Right hindlimb (tissue), 1 donor: Measurements from ENCODE around the gene SPRR4.
"Not testable (repeated sequence)": the region's sequence is repeated elsewhere in the genome, so short reads cannot be mapped to it uniquely, and the experiment has no call there.

Source experiments
- DNase-seq: peaks from one replicate; pipeline ENCODE4 v3.0.0-alpha.2; 2018

The SPRR4 gene

DNA sequence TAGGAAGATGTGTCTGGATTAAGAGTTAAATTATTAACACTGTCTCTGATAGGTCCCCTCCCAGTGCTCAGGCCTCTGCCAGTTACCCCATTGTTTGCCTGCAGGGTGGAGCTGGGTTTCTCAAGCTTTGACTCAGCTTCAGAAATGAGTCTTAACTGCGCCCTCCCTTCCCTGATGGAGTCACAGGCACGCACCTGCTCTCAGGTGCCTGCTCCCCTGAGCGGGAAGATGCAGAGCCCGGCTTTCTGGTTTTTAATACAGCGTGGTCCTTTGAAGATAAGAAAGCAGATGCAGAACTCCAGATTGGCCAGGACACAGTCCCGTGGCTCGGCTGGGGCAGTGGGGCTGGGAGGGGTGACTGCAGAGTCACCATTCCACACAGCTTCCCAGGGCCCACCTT lies 3.2 kb upstream of the SPRR4 start:
- no peak for DNase-seq

DNA sequence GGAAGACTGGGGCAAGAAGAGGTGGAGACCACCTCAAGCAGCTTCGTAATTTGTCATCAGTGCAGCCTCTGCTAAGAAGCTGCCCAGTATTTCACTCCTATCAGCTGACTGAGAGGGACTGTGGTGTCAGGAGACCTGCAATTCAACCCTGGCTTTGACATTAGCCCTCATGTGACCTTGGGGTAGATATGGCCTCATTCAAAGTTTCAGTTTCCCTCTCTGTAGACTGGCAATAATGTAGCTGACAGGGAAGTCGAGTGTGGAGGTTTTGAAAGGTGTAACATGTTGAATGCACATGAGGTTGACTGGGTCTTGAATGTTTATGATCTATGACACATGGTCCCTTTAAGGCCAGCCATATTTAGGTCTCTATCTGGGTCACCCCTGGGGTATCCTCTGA lies 2.2 kb upstream of the SPRR4 start:
- DNase-seq: no peak

DNA sequence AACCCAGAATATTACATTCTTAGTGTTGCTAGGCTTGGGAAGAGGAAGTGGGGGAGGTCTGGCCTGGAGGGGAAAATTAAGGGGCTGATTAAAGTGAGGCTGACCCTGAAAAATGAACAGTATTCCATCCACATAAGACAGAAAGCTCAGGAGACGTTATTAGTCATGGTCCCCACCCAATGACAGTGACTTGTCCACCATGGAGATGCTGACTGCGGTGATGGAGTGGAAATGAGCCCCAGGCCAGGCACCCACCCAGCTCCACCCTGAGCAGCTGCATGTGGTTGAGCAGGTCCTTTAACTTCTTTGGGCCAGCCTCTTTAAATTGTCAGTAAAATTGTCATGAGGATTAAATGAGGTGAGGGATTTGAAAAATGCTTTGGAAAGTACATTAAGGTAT lies 1.4 kb upstream of the SPRR4 start:
- no peak for DNase-seq

DNA sequence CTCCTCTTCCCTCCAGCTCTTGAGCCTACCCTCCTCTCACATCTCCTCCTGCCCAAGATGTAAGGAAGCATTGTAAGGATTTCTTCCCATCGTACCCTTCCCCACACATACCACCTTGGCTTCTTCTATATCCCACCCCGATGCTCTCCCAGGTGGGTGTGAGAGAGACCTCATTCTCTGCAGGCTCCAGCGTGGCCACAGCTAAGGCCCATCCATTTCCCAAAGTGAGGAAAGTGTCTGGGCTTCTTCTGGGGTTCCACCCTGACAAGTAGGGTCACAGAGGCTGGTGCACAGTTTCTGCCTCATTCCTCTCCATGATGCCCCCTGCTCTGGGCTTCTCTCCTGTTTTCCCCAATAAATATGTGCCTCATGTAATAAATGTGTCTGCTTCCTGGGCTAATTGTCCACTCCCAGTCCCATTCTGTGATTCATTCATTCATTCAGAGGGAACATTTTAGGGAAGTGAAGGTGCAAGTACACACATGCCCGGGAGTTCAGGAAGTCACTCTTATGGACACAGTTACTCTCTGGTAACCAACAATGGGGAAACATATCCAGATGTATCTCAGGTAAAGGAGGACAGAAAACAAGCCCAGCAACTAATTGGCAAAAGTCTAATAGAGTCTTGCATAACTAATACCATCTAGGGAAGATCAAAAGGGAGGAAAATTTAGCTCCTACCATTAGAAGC lies 1.9 kb downstream of the SPRR4 start:
- DNase-seq: no peak

DNA sequence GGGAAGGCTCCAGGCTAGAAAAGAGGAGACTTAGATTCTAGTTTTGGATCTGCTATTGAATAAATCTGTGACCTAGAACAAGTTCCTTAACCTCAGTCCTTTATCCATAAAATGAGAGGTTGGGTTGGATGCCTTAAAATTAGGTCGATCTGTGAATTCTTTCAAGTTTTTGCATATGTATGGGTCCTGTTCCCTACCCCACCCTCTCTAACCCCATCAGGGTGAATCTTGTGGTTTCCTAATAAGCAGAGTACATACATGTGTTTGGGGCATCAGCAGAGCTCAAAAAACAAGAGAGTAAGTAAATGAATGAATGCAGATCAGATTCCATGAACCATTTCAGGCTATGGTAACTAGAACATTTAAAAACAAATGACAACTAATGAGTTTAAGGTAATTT lies 6.2 kb downstream of the SPRR4 start:
- DNase-seq: no peak

DNA sequence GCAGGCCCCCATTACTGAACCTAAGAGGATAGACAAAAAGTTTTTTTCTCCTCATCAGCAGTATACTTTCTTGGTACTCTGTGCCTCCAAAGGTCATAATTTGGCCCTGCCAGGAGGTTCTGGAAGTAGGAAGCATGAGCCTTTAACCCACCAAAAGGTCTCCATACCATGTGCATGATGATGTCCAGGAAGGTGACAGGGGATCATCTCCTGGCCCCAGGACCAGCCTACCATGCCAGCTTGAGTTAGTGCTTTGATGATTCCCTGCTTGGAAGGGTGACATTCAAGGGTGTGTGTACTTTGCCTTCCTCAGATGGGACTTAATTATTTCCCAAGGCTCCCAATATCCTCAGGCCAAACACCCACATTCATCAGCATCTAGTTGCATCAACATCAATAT lies 7.2 kb downstream of the SPRR4 start:
- no peak for DNase-seq

DNA sequence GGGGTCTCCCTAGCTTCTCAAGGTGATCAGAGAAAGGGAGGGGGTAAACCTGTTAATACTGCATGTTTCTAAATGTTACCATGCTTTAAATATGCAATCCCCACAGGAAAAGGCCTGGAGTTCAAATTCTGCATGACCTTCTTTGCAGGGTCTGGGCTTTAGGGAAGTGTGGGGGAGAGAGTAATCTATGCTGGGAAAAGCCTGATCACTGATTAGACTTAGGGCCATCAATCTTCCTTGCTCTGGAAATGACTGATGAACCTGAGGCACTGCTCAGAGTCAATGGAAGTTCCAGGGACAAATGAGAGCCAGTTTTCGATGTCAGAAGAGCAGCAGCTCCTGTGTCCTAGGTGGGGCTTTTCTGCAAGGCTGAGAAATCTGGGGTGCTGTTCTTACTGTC lies 10.2 kb downstream of the SPRR4 start:
- no peak for DNase-seq

DNA sequence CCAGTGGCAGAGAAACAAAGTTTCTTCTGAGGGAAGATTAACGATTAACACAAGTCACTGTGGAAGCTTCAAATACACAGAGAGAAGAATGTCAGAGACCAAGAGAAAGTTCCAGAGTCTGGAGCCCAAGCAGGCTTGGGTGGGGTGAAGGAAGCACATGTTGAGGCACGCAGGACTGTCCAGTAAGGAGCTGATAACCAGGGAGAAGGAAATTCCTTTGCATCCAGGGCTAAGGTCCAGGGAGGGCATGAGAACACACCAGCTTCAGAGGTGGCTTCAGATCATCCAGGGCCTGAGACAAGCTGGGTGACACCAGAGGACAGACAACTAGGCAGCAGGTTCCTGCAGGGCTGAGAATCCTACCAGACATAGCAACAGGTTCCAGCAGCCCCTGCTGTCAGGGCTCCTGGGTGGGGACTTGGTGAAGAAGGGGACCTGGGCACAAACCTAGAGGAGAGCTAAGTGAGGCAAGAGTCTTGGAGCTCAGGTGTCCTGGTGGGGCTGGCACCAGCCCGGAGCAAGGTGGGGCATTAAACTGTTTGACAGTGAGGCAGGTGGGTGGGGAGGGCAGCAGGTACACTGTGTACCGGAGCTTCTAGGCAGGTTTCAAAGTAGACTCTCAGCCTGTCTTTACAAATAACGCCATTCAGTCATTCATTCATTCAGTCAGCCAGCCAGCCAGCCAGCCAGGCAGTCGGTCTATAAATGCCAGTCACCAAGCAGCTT lies 10.9 kb downstream of the SPRR4 start:
- DNase-seq: no peak

DNA sequence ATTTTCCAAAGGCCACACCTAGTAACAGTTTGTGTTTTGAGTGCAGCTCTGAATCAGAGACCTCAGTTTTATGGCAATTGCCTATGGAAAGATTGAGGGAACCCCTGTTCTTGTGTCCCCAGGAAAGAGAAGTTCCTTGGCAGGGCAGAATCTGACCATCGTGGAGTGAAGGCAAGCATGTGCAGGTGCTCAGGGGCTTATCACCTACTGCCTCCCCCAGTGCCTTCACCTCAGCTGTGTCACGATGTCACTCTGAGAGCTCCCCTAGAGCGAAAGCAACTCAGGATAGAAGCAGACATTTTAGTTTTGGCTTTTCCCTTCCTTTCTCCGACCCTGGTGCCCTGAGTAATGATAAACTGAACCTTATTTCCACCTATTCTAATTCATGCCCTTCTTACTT lies 11.6 kb downstream of the SPRR4 start:
- DNase-seq: no peak

DNA sequence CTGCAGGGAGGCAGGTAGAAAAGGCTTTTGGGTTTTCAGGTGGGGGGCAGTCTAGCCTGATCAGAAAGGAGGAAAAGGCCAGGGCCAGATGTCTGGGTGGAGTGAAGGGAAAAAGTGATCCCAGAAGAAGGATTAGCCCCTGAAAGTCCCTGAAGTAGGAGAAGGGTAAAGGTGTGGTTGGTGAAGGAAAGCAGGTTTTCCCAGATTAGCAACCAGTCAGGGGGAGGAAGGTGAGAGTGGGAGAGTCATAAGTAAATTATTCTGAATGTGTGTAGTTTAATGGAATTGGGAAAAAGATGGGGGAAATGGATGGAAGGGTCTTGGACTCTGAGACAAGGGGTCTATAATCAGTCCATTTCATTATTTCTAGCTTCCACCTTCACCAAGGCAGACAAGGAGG lies 12.8 kb downstream of the SPRR4 start:
- DNase-seq: no peak

DNA sequence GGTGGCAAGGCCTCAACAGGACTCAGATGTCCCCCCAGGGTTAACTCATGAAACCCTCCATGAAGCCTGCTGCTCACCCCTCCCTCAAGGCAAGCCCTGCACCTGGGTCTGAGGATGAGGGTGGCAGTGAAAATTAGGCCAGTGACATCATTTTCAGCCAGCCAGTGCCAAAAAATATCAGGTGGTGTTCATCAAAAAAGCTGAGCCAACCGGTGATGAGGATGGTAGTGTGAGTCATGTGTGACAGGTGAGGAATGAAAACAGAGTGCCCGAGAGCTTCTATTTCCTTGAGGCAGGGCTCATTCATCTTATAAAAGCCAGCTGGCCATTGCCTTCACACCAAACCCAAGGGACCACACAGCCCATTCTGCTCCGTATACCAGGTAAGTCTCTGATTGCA lies 13.3 kb downstream of the SPRR4 start, which contains the start of gene SPRR1A:
SPRR1A (plus strand) TSS at position 339 of the 400 bp plus-strand sequence. CDS start 1,150 bp downstream, outside the sequence.
- DNase-seq: no peak

DNA sequence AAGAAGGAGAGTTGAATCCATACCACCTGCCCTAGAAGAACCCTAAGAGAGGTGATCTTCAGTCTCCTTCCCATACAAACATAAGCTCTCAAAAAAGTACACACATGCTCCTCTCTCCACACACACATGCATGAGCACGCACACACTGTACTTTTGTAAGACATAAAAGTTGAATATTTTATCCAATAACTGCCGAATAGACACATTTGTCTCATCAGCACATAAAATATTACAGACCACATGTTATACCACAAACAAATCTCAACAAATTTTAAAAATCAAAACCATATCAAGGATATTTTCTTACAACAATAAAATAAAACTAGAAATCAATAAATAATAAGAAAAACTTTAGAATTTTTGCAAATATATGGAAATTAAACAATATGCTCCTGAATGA lies 16.1 kb downstream of the SPRR4 start:
- DNase-seq: no peak

DNA sequence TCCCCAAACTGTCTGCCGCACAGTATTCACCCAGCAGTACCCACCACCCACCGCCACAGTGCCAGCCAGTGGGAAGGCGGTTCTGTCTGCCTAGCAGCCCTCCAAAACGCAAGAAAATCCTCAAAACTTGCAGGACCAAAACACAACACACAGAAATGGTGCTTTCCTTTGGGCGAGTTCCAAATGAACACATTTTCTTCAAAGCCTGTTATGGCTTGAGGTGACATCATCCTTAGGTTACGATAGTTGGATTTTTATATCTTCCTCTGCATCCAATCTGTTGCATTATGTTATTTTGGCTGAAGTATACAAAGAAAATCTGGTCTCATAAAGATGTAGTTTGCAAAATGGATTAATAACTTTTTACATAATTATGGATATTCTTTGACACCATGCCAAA lies 22.7 kb downstream of the SPRR4 start:
- no peak for DNase-seq

DNA sequence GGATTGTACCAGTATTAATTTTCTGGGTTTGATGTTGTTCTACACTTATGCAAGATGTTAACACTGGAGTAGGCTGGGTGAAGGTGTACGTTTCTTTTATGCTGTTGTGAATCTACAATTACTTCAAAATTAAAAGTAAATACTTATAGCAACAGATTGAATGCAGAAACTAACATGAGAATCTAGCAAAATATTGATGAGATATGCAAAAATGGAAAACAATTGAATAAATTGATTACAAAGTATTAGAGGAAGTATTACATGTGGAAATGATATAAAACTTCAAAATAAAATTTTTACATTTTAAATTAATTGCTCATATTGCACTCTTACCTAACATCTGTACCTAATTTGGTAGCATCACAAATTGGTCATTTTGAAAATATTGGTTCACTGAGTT lies 25.4 kb downstream of the SPRR4 start:
- no peak for DNase-seq

DNA sequence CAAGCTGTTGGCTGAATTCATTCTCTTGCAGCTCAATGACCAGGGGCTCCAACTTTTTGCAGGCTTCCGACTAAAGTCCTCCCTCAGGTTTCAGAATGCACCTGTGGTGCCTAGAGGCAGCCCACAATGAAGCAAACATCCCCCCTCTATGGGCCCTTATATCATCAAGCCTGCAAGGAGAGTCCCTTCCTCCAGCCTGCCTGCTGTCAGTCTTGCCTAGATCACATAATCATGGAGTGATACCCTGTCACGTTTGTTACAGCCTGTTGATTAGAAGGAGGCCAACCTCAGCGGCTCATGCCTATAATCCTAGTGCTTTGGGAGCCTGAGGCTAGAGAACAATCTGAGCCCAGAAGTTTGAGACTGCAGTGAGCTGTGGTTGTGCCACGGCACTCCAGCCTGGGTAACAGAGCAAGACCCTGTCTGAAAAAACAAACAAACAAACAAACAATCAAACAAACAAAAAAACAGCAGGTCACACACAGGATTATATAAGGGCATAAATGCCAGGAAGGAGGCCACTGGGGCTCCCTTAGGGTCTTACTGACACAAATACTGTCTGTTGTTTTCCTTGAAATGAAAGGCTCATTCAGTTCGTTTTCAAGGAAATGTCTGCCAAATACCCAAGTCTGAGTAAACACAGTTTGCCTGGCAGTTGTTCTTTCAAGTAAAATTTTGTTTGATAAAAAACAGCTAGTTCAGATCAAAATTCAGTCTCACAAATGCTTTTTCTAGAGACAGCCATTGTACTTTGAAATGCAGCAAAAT lies 26.4 kb downstream of the SPRR4 start:
- no peak for DNase-seq

DNA sequence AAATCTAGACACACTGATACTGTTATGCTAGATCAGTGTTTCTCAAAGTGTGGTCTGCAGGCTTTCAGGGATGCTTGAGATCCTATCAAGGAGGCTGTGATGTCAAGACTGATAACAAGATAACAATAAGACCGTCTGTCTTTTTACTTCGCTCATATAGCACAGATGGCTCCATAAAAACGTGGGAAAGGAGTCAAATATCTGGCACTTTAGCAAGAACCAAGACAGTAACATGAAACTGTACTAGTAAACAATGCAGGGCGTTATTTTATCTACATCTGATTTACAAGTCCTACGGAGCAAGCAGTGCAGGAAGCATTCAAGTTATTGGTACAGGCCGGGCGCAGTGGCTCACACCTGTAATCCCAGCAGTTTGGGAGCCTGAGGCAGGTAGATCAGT lies 27.5 kb downstream of the SPRR4 start:
- no peak for DNase-seq

DNA sequence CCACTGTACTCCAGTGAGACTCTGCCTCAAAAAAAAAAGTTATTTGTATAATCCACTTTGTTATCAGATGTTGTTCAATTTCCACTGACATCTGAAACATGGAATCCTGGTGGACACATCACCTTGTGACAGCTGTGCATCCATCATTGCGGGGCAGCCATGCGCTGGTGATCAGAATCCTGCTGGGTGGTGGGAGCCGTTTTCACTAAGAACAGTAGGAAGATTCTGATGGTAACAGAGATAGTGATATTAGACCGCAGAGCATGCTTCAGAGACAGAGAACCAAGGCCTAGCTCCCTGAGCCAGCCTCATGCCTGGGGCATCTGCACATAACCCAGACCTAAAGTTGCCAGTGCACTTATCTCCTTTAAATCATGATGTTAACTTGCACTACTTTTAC lies 28.0 kb downstream of the SPRR4 start:
- no peak for DNase-seq

DNA sequence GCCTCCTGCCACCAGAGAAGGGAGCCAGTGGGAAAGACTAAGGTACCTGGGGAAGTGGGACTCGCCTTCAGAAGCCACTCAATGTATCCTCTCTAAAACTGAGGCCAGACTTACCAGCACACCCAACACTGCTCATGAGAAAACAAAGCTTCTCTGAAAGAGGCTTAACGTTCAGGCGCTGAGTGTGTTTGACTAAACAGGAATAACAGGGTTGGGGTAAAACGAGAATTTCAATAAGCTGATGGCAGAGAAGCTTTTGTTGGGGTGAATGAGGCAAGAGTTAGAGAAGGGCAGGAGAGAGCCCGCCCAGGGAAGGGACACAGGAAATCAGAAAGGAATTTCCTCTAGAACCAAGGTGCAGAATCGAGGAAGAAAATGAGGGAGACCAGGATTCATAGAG lies 29.4 kb downstream of the SPRR4 start:
- no peak for DNase-seq

DNA sequence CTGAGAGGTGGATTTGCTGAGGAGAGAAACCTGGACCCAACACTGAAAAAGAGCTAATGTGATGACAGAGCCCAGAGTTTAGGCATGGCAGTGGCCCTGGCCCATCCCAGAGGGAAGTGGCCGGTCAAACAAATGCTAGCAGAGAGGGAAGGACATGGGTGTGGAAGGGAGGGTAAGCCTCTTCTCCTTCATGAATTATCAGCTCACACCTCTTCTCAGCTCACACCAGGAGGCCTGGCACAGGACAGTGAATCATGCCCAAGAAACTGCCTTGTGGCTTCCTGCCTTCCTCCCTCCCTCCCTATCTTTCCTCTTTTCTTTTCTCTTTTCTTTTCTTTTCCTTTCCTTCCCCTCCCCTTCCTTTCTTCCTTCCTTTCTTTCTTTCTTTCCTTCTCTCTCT lies 29.8 kb downstream of the SPRR4 start:
- DNase-seq: no peak

DNA sequence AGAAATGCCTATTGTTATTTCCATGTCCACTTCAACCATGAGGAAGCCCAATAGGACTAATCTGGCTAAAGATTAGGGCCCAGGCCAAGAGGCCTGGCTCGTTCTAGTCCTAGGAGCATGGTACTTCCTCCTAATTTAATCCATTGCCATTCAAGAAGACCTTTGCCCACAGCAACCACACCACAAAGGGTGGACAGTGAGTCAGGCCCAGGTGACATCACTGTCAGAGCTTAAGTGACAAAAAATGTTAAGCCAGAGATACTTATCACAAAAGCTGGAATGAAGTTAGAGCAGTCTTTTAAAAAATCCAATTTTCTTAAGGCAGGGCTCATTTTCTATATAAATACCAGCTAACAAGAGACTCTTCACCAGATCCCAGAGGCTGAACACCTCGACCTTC lies 30.9 kb downstream of the SPRR4 start, which contains the start of gene SPRR3:
SPRR3 (plus strand) TSS at position 368 of the 400 bp plus-strand sequence. CDS start 1,272 bp downstream, outside the sequence.
- no peak for DNase-seq

DNA sequence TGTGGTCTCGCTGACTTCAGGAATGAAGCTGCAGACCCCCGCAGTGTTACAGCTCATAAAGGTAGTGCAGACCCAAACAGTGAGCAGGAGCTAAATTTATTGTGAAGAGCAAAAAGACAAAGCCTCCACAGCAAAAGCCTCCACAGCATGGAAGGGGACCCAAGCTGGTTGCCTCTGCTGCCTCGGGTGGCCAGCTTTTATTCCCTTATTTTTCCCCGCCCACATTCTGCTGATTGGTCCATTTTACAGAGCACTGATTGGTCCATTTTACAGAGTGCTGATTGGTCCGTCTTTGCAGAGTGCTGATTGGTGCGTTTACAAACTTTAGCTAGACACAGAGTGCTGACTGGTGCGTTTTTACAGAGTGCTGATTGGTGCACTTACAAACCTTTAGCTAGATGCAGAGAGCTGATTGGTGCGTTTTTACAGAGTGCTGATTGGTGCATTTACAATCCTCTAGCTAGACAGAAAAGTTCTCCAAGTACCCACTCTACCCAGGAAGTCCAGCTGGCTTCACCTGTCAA lies 40.8 kb downstream of the SPRR4 start:
- DNase-seq: not testable (repeated sequence)

DNA sequence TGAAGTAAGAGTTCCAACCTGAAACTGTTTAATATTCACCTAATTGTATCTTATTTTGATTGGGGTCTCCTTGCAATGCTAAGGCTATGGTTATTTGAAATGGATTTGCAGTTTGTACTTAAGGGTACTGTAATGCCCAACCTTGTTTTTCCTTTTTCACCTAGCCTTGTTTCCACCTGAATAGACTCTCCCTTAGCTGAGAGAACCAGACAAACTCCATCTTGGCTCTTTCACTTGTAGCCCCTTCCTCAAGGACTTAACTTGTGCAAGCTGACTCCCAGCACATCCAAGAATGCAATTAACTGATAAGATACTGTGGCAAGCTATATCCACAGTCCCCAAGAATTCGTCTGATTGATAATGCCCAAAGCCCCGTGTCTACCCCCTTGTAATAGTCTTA lies 51.4 kb downstream of the SPRR4 start:
- DNase-seq: not testable (repeated sequence)
